IMR-90 (cell line): ENCODE measurements around the gene MICALL2. TPM values are rescaled to one million over a fixed set of nuclear protein-coding genes. Genes with fewer than 3 reads are reported as not detected.

Experiments used
- ATAC-seq: fragments of 200-7000 bp; cut with Tn5 transposase; 2 replicates; pipeline ENCODE4 v1.9.1; 2020; ENCODE audit warnings: low read depth, mild to moderate bottlenecking, moderate library complexity
- BruUV-seq: library from RNA; stranded (reverse); fragments of 400-500 nt; replicated peaks from 2 replicates; lab custom pipeline; 2021; lab: Mats Ljungman, UMichigan
- CTCF ChIA-PET: fragments of 300-600 bp; formaldehyde crosslinking; extraction: SDS; loops from one replicate; lab custom pipeline; 2021; ENCODE audit warnings: antibody characterized with exemption; lab: Yijun Ruan, JAX
- POLR2A ChIA-PET: fragments of 300-600 bp; sonication (Branson Sonifier 250); formaldehyde crosslinking; loops from one replicate; lab custom pipeline; 2022; ENCODE audit warnings: antibody characterized with exemption; ENCODE audit not compliant: unreplicated experiment; lab: Charles Lee
- DNase-seq: peaks from one replicate; pipeline ENCODE4 v3.0.0; 2013
- H2AFZ ChIP-seq: replicated peaks from 2 replicates; pipeline ENCODE3; 2013; ENCODE audit warnings: low read length, mild to moderate bottlenecking; ENCODE audit not compliant: poor library complexity
- H2AK5ac ChIP-seq: 2 replicates; pipeline ENCODE4 v1.6.1; 2013; ENCODE audit warnings: low read depth, low read length, inconsistent platforms
- H2AK9ac ChIP-seq: replicated peaks from 2 replicates; pipeline ENCODE3; 2013; ENCODE audit warnings: mild to moderate bottlenecking, low read depth, low read length, moderate library complexity; ENCODE audit not compliant: poor library complexity
- H2BK120ac ChIP-seq: 2 replicates; pipeline ENCODE4 v1.6.1; 2013; ENCODE audit warnings: low read depth, low read length, inconsistent platforms
- H2BK15ac ChIP-seq: 3 replicates; pipeline ENCODE4 v1.6.1; 2013; ENCODE audit warnings: low read depth, low read length, inconsistent platforms
- H2BK20ac ChIP-seq: 2 replicates; pipeline ENCODE4 v1.6.1; 2013; ENCODE audit warnings: low read depth, mild to moderate bottlenecking, inconsistent platforms, low read length, moderate library complexity
- H2BK5ac ChIP-seq: 2 replicates; pipeline ENCODE4 v1.6.1; 2013; ENCODE audit warnings: mild to moderate bottlenecking, low read depth, low read length, inconsistent platforms; ENCODE audit not compliant: poor library complexity, severe bottlenecking
- H3K14ac ChIP-seq: replicated peaks from 2 replicates; pipeline ENCODE4 v1.6.1; 2013; ENCODE audit warnings: low read depth, low read length, inconsistent platforms
- H3K18ac ChIP-seq: 2 replicates; pipeline ENCODE4 v1.6.1; 2013; ENCODE audit warnings: low read depth, low read length, control low read depth
- H3K23ac ChIP-seq: 2 replicates; pipeline ENCODE4 v1.6.1; 2013; ENCODE audit warnings: low read depth, low read length, inconsistent platforms
- H3K27ac ChIP-seq: 2 replicates; pipeline ENCODE4 v1.5.1; 2013; ENCODE audit warnings: mild to moderate bottlenecking, control low read depth, low read length; ENCODE audit not compliant: insufficient read depth
- H3K27me3 ChIP-seq: 2 replicates; pipeline ENCODE4 v1.6.1; 2013; ENCODE audit warnings: low read length; ENCODE audit not compliant: control insufficient read depth, insufficient read depth
- H3K36me3 ChIP-seq: 2 replicates; pipeline ENCODE4 v1.6.1; 2013; ENCODE audit warnings: low read length, mixed read lengths; ENCODE audit not compliant: control insufficient read depth, insufficient read depth
- H3K4ac ChIP-seq: 2 replicates; pipeline ENCODE4 v1.6.1; 2013; ENCODE audit warnings: low read depth, low read length, inconsistent platforms
- H3K4me1 ChIP-seq: 2 replicates; pipeline ENCODE4 v1.6.1; 2013; ENCODE audit warnings: low read length, mixed read lengths; ENCODE audit not compliant: control insufficient read depth, insufficient read depth
- H3K4me2 ChIP-seq: 2 replicates; pipeline ENCODE4 v1.6.1; 2013; ENCODE audit warnings: low read depth, mild to moderate bottlenecking, control low read depth, low read length, moderate library complexity
- H3K4me3 ChIP-seq: 2 replicates; pipeline ENCODE4 v1.5.1; 2013; ENCODE audit warnings: low read depth, mild to moderate bottlenecking, control low read depth, low read length, moderate library complexity; ENCODE audit not compliant: insufficient read depth
- H3K56ac ChIP-seq: 2 replicates; pipeline ENCODE4 v1.6.1; 2013; ENCODE audit warnings: low read length, inconsistent platforms; ENCODE audit not compliant: insufficient read depth; ENCODE audit errors: extremely low read depth
- H3K79me1 ChIP-seq, 2 experiments: 2 replicates each; pipeline ENCODE4 v1.6.1; 2013; ENCODE audit warnings: low read length in 2 of 2, inconsistent platforms in 1 of 2, low read depth in 1 of 2
- H3K9ac ChIP-seq: 2 replicates; pipeline ENCODE4 v1.6.1; 2013; ENCODE audit warnings: low read depth, low read length, control low read depth
- H3K9me1 ChIP-seq: 2 replicates; pipeline ENCODE4 v1.6.1; 2013; ENCODE audit warnings: low read length, inconsistent platforms; ENCODE audit not compliant: insufficient read depth
- H3K9me3 ChIP-seq: 2 replicates; pipeline ENCODE4 v1.6.1; 2013; ENCODE audit warnings: low read length; ENCODE audit not compliant: control insufficient read depth, insufficient read depth
- H4K20me1 ChIP-seq: 2 replicates; pipeline ENCODE4 v1.6.1; 2013; ENCODE audit warnings: low read length, inconsistent platforms; ENCODE audit not compliant: insufficient read depth
- H4K5ac ChIP-seq: 2 replicates; pipeline ENCODE4 v1.6.1; 2013; ENCODE audit warnings: mild to moderate bottlenecking, low read depth, low read length, control low read depth
- H4K8ac ChIP-seq, 2 experiments: 2 replicates each; pipeline ENCODE4 v1.6.1; 2013; ENCODE audit warnings: low read depth in 2 of 2, low read length in 2 of 2, control low read depth in 1 of 2, inconsistent platforms in 1 of 2
- H4K91ac ChIP-seq: 2 replicates; pipeline ENCODE4 v1.6.1; 2013; ENCODE audit warnings: low read depth, low read length, inconsistent platforms; ENCODE audit not compliant: insufficient read depth
- BHLHE40 ChIP-seq: fragments of 150-350 bp; IDR thresholded peaks from 2 replicates; pipeline ENCODE4 v1.6.1; 2016; ENCODE audit warnings: mild to moderate bottlenecking, low read depth, low read length
- CHD1 ChIP-seq: IDR thresholded peaks from 2 replicates; pipeline ENCODE4 v1.6.1; 2012; ENCODE audit warnings: low read depth, low read length, improper control_type of control experiment
- FOS ChIP-seq: fragments of 150-350 bp; IDR thresholded peaks from 2 replicates; pipeline ENCODE4 v1.6.1; 2016; ENCODE audit warnings: low read depth, low read length
- MAFK ChIP-seq: IDR thresholded peaks from 2 replicates; pipeline ENCODE4 v1.6.1; 2012; ENCODE audit warnings: low read depth, low read length, improper control_type of control experiment
- MXI1 ChIP-seq: IDR thresholded peaks from 2 replicates; pipeline ENCODE4 v1.6.1; 2012; ENCODE audit warnings: low read depth, mild to moderate bottlenecking, low read length, moderate library complexity, borderline replicate concordance
- NFE2L2 ChIP-seq: fragments of 150-350 bp; IDR thresholded peaks from 2 replicates; pipeline ENCODE4 v1.6.1; 2016; ENCODE audit warnings: low read depth, mild to moderate bottlenecking, low read length
- POLR2A ChIP-seq: IDR thresholded peaks from 2 replicates; pipeline ENCODE4 v1.6.1; 2012; ENCODE audit warnings: mild to moderate bottlenecking, low read depth, low read length
- RAD21 ChIP-seq: IDR thresholded peaks from 2 replicates; pipeline ENCODE4 v1.6.1; 2012; ENCODE audit warnings: low read length, improper control_type of control experiment
- RCOR1 ChIP-seq: IDR thresholded peaks from 2 replicates; pipeline ENCODE4 v1.6.1; 2012; ENCODE audit warnings: mild to moderate bottlenecking, low read length, improper control_type of control experiment; ENCODE audit not compliant: insufficient replicate concordance
- SMC3 ChIP-seq: fragments of 150-350 bp; IDR thresholded peaks from 2 replicates; pipeline ENCODE4 v1.6.1; 2016; ENCODE audit warnings: low read depth, mild to moderate bottlenecking, antibody characterized with exemption, low read length, moderate library complexity
- WGBS, 2 experiments: methylation state at CpG; one replicate each; pipeline versions ENCODE4 v1.1.5 to v1.1.7; 2013; ENCODE audit warnings: missing lambda C conversion rate in 2 of 2; ENCODE audit not compliant: insufficient read length in 1 of 2; ENCODE audit errors: extremely low coverage in 2 of 2; 5-methylcytosine and 5-hydroxymethylcytosine counted together
- dilution Hi-C: fragments of 300-500 bp; cut with HindIII; formaldehyde crosslinking; loops from one replicate; pipeline ENCODE4 v1.14.3; 2018; ENCODE audit warnings: low sequenced_read_pairs; ENCODE audit not compliant: unreplicated experiment
- in situ Hi-C: fragments of 300-500 bp; cut with MboI; formaldehyde crosslinking; loops from 3 replicates; pipeline ENCODE4 v1.14.3; 2019; ENCODE audit warnings: low sequenced_read_pairs, inconsistent platforms, mixed read lengths
- intact Hi-C: fragments of 100-400 bp; cut with micrococcal nuclease; formaldehyde crosslinking; loops from 2 replicates; pipeline ENCODE4 v1.10.0; 2022
- polyA plus RNA-seq, 3 experiments: library from polyadenylated mRNA; depleted of rRNA; stranded (reverse); fragments of >200 nt; gene quantifications; 2 replicates each; pipeline ENCODE4 v1.2.3, GENCODE V29; 2012; ENCODE audit warnings: low replicate concordance in 1 of 3
- total RNA-seq: library from RNA; depleted of rRNA; stranded (reverse); fragments of >200 nt; gene quantifications from 2 replicates; pipeline ENCODE4 v1.2.3, GENCODE V29; 2012
- TF ChIP-seq, protein P1 (sequence below): fragments of 150-350 bp; IDR thresholded peaks from 2 replicates; pipeline ENCODE4 v1.6.1; 2017; ENCODE audit warnings: mild to moderate bottlenecking, antibody characterized with exemption, low read length, low read depth
- TF ChIP-seq, protein P2 (sequence below): conservative IDR thresholded peaks from 2 replicates; pipeline ENCODE4 v1.5.1; 2012; ENCODE audit warnings: mild to moderate bottlenecking, low read depth, low read length, improper control_type of control experiment

MICALL2 gene
- total and polyA plus RNA-seq, 2 of the 4 experiments (the other 2 are of a cell fraction) = 6.6 to 34.1 TPM

GRCh38 chr7:1498370-1499305, 39.4 kb upstream of the MICALL2 start:
- H3K14ac ChIP-seq = no peak overlapping the region
- H2AK5ac ChIP-seq = no peak overlapping the region
- H3K9ac ChIP-seq = no peak overlapping the region
- WGBS, 2 experiments = 95% methylated on average over 12 of the region's 62 CpGs; no CpG with 5 or more reads in 1 of the 2 experiments
- ATAC-seq (no peak), DNase-seq (no peak)
- H3K79me1 ChIP-seq = peaks cover 16 to 35% of the 10 kb centered on the region in 2 experiments
- no peak overlapping the region for H3K4ac ChIP-seq
- no peak overlapping the region for H3K4me3 ChIP-seq
- no TSS peak for BruUV-seq
- no peak overlapping the region for H2BK5ac ChIP-seq
- H3K4me1 ChIP-seq = peaks cover 5% of the 10 kb centered on the region
- dilution Hi-C loops = no loop called here
- TF ChIP-seq FOS (no peak), SMC3 (no peak), NFE2L2 (no peak), POLR2A (no peak), RAD21 (no peak), MAFK (no peak), RCOR1 (no peak), MXI1 (no peak), BHLHE40 (no peak), CHD1 (no peak)
- TF ChIP-seq, protein P1, sequence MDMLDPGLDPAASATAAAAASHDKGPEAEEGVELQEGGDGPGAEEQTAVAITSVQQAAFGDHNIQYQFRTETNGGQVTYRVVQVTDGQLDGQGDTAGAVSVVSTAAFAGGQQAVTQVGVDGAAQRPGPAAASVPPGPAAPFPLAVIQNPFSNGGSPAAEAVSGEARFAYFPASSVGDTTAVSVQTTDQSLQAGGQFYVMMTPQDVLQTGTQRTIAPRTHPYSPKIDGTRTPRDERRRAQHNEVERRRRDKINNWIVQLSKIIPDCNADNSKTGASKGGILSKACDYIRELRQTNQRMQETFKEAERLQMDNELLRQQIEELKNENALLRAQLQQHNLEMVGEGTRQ = no peak
- TF ChIP-seq, protein P2, sequence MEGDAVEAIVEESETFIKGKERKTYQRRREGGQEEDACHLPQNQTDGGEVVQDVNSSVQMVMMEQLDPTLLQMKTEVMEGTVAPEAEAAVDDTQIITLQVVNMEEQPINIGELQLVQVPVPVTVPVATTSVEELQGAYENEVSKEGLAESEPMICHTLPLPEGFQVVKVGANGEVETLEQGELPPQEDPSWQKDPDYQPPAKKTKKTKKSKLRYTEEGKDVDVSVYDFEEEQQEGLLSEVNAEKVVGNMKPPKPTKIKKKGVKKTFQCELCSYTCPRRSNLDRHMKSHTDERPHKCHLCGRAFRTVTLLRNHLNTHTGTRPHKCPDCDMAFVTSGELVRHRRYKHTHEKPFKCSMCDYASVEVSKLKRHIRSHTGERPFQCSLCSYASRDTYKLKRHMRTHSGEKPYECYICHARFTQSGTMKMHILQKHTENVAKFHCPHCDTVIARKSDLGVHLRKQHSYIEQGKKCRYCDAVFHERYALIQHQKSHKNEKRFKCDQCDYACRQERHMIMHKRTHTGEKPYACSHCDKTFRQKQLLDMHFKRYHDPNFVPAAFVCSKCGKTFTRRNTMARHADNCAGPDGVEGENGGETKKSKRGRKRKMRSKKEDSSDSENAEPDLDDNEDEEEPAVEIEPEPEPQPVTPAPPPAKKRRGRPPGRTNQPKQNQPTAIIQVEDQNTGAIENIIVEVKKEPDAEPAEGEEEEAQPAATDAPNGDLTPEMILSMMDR = no peak
- no peak overlapping the region for H3K56ac ChIP-seq
- no peaks in the 10 kb centered on the region for H3K9me3 ChIP-seq
- H3K9me1 ChIP-seq = 0 out of 2 replicates have a peak, but pooled peaks cover 3% of the 10 kb centered on the region
- intact Hi-C loops = no loop called here
- H4K91ac ChIP-seq = no peak overlapping the region
- no peak overlapping the region for H4K8ac ChIP-seq
- no peak overlapping the region for H2AK9ac ChIP-seq
- in situ Hi-C loops = no loop called here
- H2AFZ ChIP-seq = no peak overlapping the region
- CTCF ChIA-PET = interaction anchor here (0.6 kb wide), 1 partner anchor 600 kb away, joined by 3 read pairs; no protein-coding TSS in a partner anchor
- no peak overlapping the region for H2BK15ac ChIP-seq
- H4K20me1 ChIP-seq = peaks cover 18% of the 10 kb centered on the region
- no peaks in the 10 kb centered on the region for H3K27me3 ChIP-seq
- POLR2A ChIA-PET = no interaction called here
- no peak overlapping the region for H2BK20ac ChIP-seq
- H4K5ac ChIP-seq = no peak overlapping the region
- H3K36me3 ChIP-seq = peaks cover 64% of the 10 kb centered on the region
- H3K18ac ChIP-seq = no peak overlapping the region
- H3K4me2 ChIP-seq = no peak overlapping the region
- H3K27ac ChIP-seq = no peak overlapping the region
- no peak overlapping the region for H3K23ac ChIP-seq
- H2BK120ac ChIP-seq = no peak overlapping the region
